Thyroid gland (tissue), 4 donors: ENCODE data around the gene ASPN.

ENCODE experiments used
- POLR2A ChIP-seq, 2 donors: fragments of 450-650 bp; IDR thresholded peaks; one replicate each; pipeline ENCODE4 v1.6.1; 2017; ENCODE audit warnings: antibody characterized with exemption in 2 of 2, mild to moderate bottlenecking in 2 of 2, moderate library complexity in 1 of 2
- TF ChIP-seq, protein P1 (sequence below), 6 experiments: fragments of 200-600 bp in 3 of 6; fragments of 450-650 bp in 3 of 6; sonication (generic) in 3 of 6; IDR thresholded peaks; one replicate each; pipeline ENCODE4 v1.5.1; 2016 to 2019; ENCODE audit warnings: antibody characterized with exemption in 6 of 6, mild to moderate bottlenecking in 2 of 6, inconsistent platforms in 1 of 6, moderate library complexity in 1 of 6

- TF ChIP-seq, protein P1, sequence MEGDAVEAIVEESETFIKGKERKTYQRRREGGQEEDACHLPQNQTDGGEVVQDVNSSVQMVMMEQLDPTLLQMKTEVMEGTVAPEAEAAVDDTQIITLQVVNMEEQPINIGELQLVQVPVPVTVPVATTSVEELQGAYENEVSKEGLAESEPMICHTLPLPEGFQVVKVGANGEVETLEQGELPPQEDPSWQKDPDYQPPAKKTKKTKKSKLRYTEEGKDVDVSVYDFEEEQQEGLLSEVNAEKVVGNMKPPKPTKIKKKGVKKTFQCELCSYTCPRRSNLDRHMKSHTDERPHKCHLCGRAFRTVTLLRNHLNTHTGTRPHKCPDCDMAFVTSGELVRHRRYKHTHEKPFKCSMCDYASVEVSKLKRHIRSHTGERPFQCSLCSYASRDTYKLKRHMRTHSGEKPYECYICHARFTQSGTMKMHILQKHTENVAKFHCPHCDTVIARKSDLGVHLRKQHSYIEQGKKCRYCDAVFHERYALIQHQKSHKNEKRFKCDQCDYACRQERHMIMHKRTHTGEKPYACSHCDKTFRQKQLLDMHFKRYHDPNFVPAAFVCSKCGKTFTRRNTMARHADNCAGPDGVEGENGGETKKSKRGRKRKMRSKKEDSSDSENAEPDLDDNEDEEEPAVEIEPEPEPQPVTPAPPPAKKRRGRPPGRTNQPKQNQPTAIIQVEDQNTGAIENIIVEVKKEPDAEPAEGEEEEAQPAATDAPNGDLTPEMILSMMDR (IDR thresholded peaks at IDR 0.05): no peak
- TF ChIP-seq POLR2A (IDR thresholded peaks at IDR 0.05): no peak
Measured at GRCh38 chr9:92425474-92425873, 56.8 kb downstream of the ASPN start.
